Measurements from ENCODE around the gene CHEK2. TPM values are rescaled to one million over a fixed set of nuclear protein-coding genes. Genes with fewer than 3 reads are reported as not detected.
A peak's percentile ranks its signal among the peaks of the same experiment; 100 is the strongest.
"Not testable (repeated sequence)": the region's sequence is repeated elsewhere in the genome, so short reads cannot be mapped to it uniquely, and the experiment has no call there.

The CHEK2 gene
- total RNA-seq, 1 donor from 2014 or later = 35.0 TPM

GRCh38 chr22:28768701-28769393 lies 27.2 kb upstream of the CHEK2 start:
- Mint-ChIP-seq H3K36me3 (ENCODE audit: low read depth) (peaks cover 8% of the 10 kb centered on the region), H3K27ac (no peak overlapping the region), H3K27me3 (ENCODE audit: insufficient read depth) (peaks cover 4% of the 10 kb centered on the region), H3K4me3 (no peak overlapping the region), H3K4me1 (ENCODE audit: low read depth) (peaks cover 7% of the 10 kb centered on the region), H3K9me3 (peaks cover 5% of the 10 kb centered on the region)
- no peak for DNase-seq (ENCODE audit: low spot score)
- intact Hi-C loops (cut with micrococcal nuclease) = no loop called here

- no peak for DNase-seq (ENCODE audit: low spot score)
- Mint-ChIP-seq H3K36me3 (ENCODE audit: low read depth) (peaks cover 2% of the 10 kb centered on the region), H3K4me1 (ENCODE audit: low read depth) (no peaks in the 10 kb centered on the region), H3K27me3 (ENCODE audit: insufficient read depth) (peaks cover 4% of the 10 kb centered on the region), H3K4me3 (no peak overlapping the region), H3K9me3 (peaks cover 5% of the 10 kb centered on the region), H3K27ac (no peak overlapping the region)
- intact Hi-C loops (cut with micrococcal nuclease) = no loop called here
Measured at GRCh38 chr22:28766628-28767027, 25.0 kb upstream of the CHEK2 start.

GRCh38 chr22:28762000-28762399 lies 20.4 kb upstream of the CHEK2 start:
- H3K36me3 Mint-ChIP-seq (ENCODE audit: low read depth); intact Hi-C loops (cut with micrococcal nuclease); DNase-seq (ENCODE audit: low spot score); H3K27me3 Mint-ChIP-seq (ENCODE audit: insufficient read depth); H3K4me1 Mint-ChIP-seq (ENCODE audit: low read depth); H3K27ac Mint-ChIP-seq; H3K4me3 Mint-ChIP-seq; H3K9me3 Mint-ChIP-seq: not testable (repeated sequence)

- Mint-ChIP-seq H3K4me1 (ENCODE audit: low read depth) (peaks cover 4% of the 10 kb centered on the region), H3K4me3 (no peak overlapping the region), H3K27me3 (ENCODE audit: insufficient read depth) (no peaks in the 10 kb centered on the region), H3K36me3 (ENCODE audit: low read depth) (peaks cover 5% of the 10 kb centered on the region), H3K27ac (no peak overlapping the region), H3K9me3 (no peaks in the 10 kb centered on the region)
- no peak for DNase-seq (ENCODE audit: low spot score)
- intact Hi-C loops (cut with micrococcal nuclease) = no loop called here
Measured at GRCh38 chr22:28761449-28761755, 19.8 kb upstream of the CHEK2 start.

- H3K9me3 Mint-ChIP-seq = no peaks in the 10 kb centered on the region
- H3K4me3 Mint-ChIP-seq = no peak overlapping the region
- intact Hi-C loops (cut with micrococcal nuclease) = no loop called here
- no peak overlapping the region for H3K27ac Mint-ChIP-seq
- H3K27me3 Mint-ChIP-seq (ENCODE audit: insufficient read depth) = no peaks in the 10 kb centered on the region
- peaks cover 4% of the 10 kb centered on the region for H3K4me1 Mint-ChIP-seq (ENCODE audit: low read depth)
- H3K36me3 Mint-ChIP-seq (ENCODE audit: low read depth) = peaks cover 5% of the 10 kb centered on the region
- DNase-seq (ENCODE audit: low spot score) = no peak
Measured at GRCh38 chr22:28759861-28760560, 18.4 kb upstream of the CHEK2 start.

- H3K27me3 Mint-ChIP-seq (ENCODE audit: insufficient read depth); H3K9me3 Mint-ChIP-seq; H3K4me3 Mint-ChIP-seq; H3K27ac Mint-ChIP-seq; H3K4me1 Mint-ChIP-seq (ENCODE audit: low read depth); intact Hi-C loops (cut with micrococcal nuclease); DNase-seq (ENCODE audit: low spot score): not testable (repeated sequence)
- H3K36me3 Mint-ChIP-seq (ENCODE audit: low read depth) = peaks cover 13% of the 10 kb centered on the region
Measured at GRCh38 chr22:28754512-28754911, 12.9 kb upstream of the CHEK2 start.

- Mint-ChIP-seq H3K4me1 (ENCODE audit: low read depth) (peaks cover 10% of the 10 kb centered on the region), H3K27me3 (ENCODE audit: insufficient read depth) (no peaks in the 10 kb centered on the region), H3K36me3 (ENCODE audit: low read depth) (peaks cover 23% of the 10 kb centered on the region), H3K27ac (no peak overlapping the region), H3K4me3 (no peak overlapping the region), H3K9me3 (no peaks in the 10 kb centered on the region)
- no peak for DNase-seq (ENCODE audit: low spot score)
- intact Hi-C loops (cut with micrococcal nuclease) = no loop called here
Measured at GRCh38 chr22:28750471-28750881, 8.9 kb upstream of the CHEK2 start.

GRCh38 chr22:28743852-28744251 lies 2.2 kb upstream of the CHEK2 start:
- no peaks in the 10 kb centered on the region for H3K27me3 Mint-ChIP-seq (ENCODE audit: insufficient read depth)
- peak overlapping the region; percentile 32 for H3K27ac Mint-ChIP-seq
- peaks cover 15% of the 10 kb centered on the region for H3K36me3 Mint-ChIP-seq (ENCODE audit: low read depth)
- intact Hi-C loops (cut with micrococcal nuclease) = no loop called here
- H3K4me1 Mint-ChIP-seq (ENCODE audit: low read depth) = peaks cover 33% of the 10 kb centered on the region
- peak overlapping the region; percentile 86 for H3K4me3 Mint-ChIP-seq
- no peaks in the 10 kb centered on the region for H3K9me3 Mint-ChIP-seq
- no peak for DNase-seq (ENCODE audit: low spot score)

GRCh38 chr22:28742562-28742962 lies 942 bp upstream of the CHEK2 start:
- Mint-ChIP-seq H3K4me1 (ENCODE audit: low read depth) (peaks cover 39% of the 10 kb centered on the region), H3K36me3 (ENCODE audit: low read depth) (peaks cover 11% of the 10 kb centered on the region), H3K27me3 (ENCODE audit: insufficient read depth) (no peaks in the 10 kb centered on the region), H3K27ac (peak overlapping the region; percentile 70), H3K4me3 (peak overlapping the region; percentile 86), H3K9me3 (no peaks in the 10 kb centered on the region)
- no peak for DNase-seq (ENCODE audit: low spot score)
- intact Hi-C loops (cut with micrococcal nuclease) = loop anchor here (1.0 kb wide), 7 partner anchors 30 to 823 kb away; partner anchors contain the start of genes CCDC117, PITPNB, XBP1 and ZNRF3

GRCh38 chr22:28741200-28741784 lies 328 bp downstream of the CHEK2 start:
- intact Hi-C loops (cut with micrococcal nuclease) = loop anchor here (1.0 to 2.0 kb wide), 2 partner anchors 168 to 332 kb away; partner anchors contain the start of gene KREMEN1
- no peaks in the 10 kb centered on the region for H3K27me3 Mint-ChIP-seq (ENCODE audit: insufficient read depth)
- H3K36me3 Mint-ChIP-seq (ENCODE audit: low read depth) = peaks cover 13% of the 10 kb centered on the region
- H3K27ac Mint-ChIP-seq = peak overlapping the region; percentile 70
- peaks cover 49% of the 10 kb centered on the region for H3K4me1 Mint-ChIP-seq (ENCODE audit: low read depth)
- peak overlapping the region; percentile 86 for H3K4me3 Mint-ChIP-seq
- no peak for DNase-seq (ENCODE audit: low spot score)
- no peaks in the 10 kb centered on the region for H3K9me3 Mint-ChIP-seq

- DNase-seq (ENCODE audit: low spot score); H3K27me3 Mint-ChIP-seq (ENCODE audit: insufficient read depth); H3K27ac Mint-ChIP-seq; H3K9me3 Mint-ChIP-seq; intact Hi-C loops (cut with micrococcal nuclease): not testable (repeated sequence)
- Mint-ChIP-seq H3K4me1 (ENCODE audit: low read depth) (peaks cover 48% of the 10 kb centered on the region), H3K4me3 (peak overlapping the region; percentile 9), H3K36me3 (ENCODE audit: low read depth) (peaks cover 10% of the 10 kb centered on the region)
Measured at GRCh38 chr22:28738876-28739275, 2.7 kb downstream of the CHEK2 start.

- Mint-ChIP-seq H3K4me1 (ENCODE audit: low read depth) (peaks cover 37% of the 10 kb centered on the region), H3K27me3 (ENCODE audit: insufficient read depth) (no peaks in the 10 kb centered on the region), H3K4me3 (no peak overlapping the region), H3K27ac (no peak overlapping the region), H3K36me3 (ENCODE audit: low read depth) (peaks cover 16% of the 10 kb centered on the region), H3K9me3 (no peaks in the 10 kb centered on the region)
- DNase-seq (ENCODE audit: low spot score) = no peak
- intact Hi-C loops (cut with micrococcal nuclease) = no loop called here
Measured at GRCh38 chr22:28737701-28738100, 3.9 kb downstream of the CHEK2 start.

All from activated T-helper 1 cell treated with anti-CD3 and anti-CD28 coated beads, Interleukin-12 subunit alpha, Interleukin-12 subunit beta, Interleukin-2, Interleukin-4 antibody, amounts not matched to agents 30 ng/mL and 10 ng/mL and 1 ng/mL, durations not matched to agents 14 hours and 24 hours and 36 hours (primary cell).